ENCODE measurements around the gene TRPM6.

TRPM6 gene

DNA sequence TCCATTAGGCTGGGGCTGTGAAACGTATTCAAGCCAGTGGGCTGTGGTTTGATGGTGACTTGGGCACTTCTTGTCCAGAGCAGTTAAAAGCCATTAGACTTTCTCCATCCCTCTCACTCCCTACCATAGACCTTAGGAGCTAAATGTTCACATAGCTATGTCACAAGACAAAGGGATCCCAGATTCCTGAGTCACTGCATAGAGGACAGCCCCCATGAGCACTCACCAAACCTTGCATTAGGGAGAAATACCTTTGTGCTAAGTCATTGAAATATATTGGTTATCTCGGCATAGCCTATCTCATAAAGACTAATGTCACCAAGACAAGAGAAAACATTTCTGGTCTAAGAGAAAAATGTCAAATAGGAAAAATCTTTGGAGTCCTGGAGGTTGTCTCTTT, 104.3 kb downstream of the TRPM6 start:
- H3K4me3 ChIP-seq = no peak overlapping the region
- intact Hi-C loops (cut with DNase I; ENCODE audit: low total_unique reads) = no loop called here
- no peak overlapping the region for H3K27ac ChIP-seq
- no peaks in the 10 kb centered on the region for H3K9me3 ChIP-seq
- no peak for DNase-seq
- no peaks in the 10 kb centered on the region for H3K4me1 ChIP-seq
- H3K27me3 ChIP-seq = peaks cover 0 to under 1% of the 10 kb centered on the region in 2 donors
- H3K36me3 ChIP-seq = no peaks in the 10 kb centered on the region
- TF ChIP-seq CTCF (IDR thresholded peaks at IDR 0.05) = no peak

DNA sequence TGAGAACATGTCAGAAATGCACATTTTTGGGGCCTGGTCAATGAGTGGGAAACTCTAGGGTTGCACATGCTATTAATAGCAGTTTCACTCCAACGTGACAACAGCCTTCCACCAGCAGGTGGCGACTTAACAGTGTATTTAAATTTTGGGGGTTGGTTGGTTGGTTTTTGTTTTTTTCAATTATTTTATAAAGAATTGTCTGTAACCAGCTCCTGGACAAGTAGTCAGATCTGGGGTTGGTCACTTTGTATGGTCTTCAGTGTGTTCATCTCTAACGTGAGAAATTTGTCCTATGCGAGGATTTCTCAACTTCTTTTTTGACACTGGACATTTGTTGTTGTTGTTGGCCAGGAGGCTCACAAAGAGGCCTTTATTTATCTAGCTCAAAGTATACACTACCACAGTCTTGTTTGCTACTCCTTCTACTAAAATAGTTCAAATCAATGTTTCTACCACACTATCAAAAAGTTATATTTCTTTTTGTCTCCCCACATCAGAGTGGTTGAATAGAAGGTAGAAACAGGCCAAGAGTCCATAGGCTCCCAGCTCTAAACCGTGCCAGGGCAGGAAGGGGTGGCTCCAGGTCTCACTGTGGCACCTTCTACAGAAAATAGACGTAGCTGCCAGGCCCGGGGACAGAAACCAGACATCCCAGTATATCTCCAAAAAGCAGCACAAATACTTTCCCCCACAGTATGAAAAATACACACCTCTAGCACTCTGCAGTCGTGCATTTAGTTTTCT, 110.4 kb downstream of the TRPM6 start:
- Histone ChIP-seq H3K27me3 (peaks cover 0 to 4% of the 10 kb centered on the region in 2 donors), H3K4me1 (no peaks in the 10 kb centered on the region), H3K9me3 (no peaks in the 10 kb centered on the region), H3K27ac (no peak overlapping the region), H3K36me3 (no peaks in the 10 kb centered on the region), H3K4me3 (no peak overlapping the region)
- TF ChIP-seq CTCF (IDR thresholded peaks at IDR 0.05) = peak; percentile 64 to 66
- peak in 1 of 2 donors; percentile 71 for DNase-seq
- intact Hi-C loops (cut with DNase I; ENCODE audit: low total_unique reads) = loop anchor here (5.0 kb wide), 2 partner anchors 225 to 305 kb away; no protein-coding TSS in a partner anchor

GRCh38 chr9:74775396-74775795, 112.3 kb downstream of the TRPM6 start:
- Histone ChIP-seq H3K27ac (no peak overlapping the region), H3K36me3 (no peaks in the 10 kb centered on the region), H3K27me3 (peaks cover 0 to 17% of the 10 kb centered on the region in 2 donors), H3K9me3 (no peaks in the 10 kb centered on the region), H3K4me1 (no peaks in the 10 kb centered on the region), H3K4me3 (no peak overlapping the region)
- no peak for TF ChIP-seq CTCF (IDR thresholded peaks at IDR 0.05)
- no peak for DNase-seq
- intact Hi-C loops (cut with DNase I; ENCODE audit: low total_unique reads) = loop anchor here (5.0 kb wide), 2 partner anchors 227 to 307 kb away; no protein-coding TSS in a partner anchor

DNA sequence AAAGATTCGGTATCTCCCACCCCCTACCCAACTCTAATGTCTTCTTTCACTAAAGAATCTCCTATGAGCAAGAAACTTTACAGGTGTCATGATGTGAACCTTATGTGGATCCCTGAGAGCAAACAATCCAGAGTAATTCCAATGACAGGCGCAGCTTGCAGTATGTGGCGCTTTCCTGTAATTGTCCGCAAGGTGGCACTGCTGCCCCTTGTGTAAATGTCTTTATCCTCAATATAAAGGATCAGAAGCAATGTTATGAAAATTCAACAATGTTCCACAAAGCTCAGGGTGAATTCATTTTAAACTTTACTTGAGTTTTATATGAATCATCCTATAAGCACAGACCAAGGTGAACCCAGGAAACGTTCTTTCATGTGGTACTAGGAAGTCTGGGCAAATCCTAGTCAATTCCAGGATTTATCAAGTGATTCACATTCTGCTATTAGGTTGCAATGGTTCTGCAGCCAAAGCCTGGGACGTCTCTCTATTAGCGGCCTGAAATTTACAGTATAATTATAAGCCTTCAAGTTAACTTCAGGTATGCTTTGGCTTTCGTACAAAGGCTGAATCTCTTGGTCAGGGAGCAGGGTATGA, 113.7 kb downstream of the TRPM6 start:
- Histone ChIP-seq H3K27me3 (peaks cover 0 to 17% of the 10 kb centered on the region in 2 donors), H3K9me3 (no peaks in the 10 kb centered on the region), H3K4me1 (no peaks in the 10 kb centered on the region), H3K27ac (no peak overlapping the region), H3K36me3 (no peaks in the 10 kb centered on the region), H3K4me3 (no peak overlapping the region)
- intact Hi-C loops (cut with DNase I; ENCODE audit: low total_unique reads) = no loop called here
- peak; percentile 79 to 82 for DNase-seq
- TF ChIP-seq CTCF (IDR thresholded peaks at IDR 0.05) = peak; percentile 71 to 85

- intact Hi-C loops (cut with DNase I; ENCODE audit: low total_unique reads) = no loop called here
- no peak for DNase-seq
- TF ChIP-seq CTCF (IDR thresholded peaks at IDR 0.05) = no peak
- no peak overlapping the region for H3K27ac ChIP-seq
- H3K4me3 ChIP-seq = no peak overlapping the region
- no peaks in the 10 kb centered on the region for H3K36me3 ChIP-seq
- H3K27me3 ChIP-seq = peaks cover 0 to 17% of the 10 kb centered on the region in 2 donors
- no peaks in the 10 kb centered on the region for H3K4me1 ChIP-seq
- H3K9me3 ChIP-seq = no peaks in the 10 kb centered on the region
Observed at GRCh38 chr9:74772121-74772520, 115.6 kb downstream of the TRPM6 start.
